ENCODE results near the gene PEPD.

Gene PEPD

DNA sequence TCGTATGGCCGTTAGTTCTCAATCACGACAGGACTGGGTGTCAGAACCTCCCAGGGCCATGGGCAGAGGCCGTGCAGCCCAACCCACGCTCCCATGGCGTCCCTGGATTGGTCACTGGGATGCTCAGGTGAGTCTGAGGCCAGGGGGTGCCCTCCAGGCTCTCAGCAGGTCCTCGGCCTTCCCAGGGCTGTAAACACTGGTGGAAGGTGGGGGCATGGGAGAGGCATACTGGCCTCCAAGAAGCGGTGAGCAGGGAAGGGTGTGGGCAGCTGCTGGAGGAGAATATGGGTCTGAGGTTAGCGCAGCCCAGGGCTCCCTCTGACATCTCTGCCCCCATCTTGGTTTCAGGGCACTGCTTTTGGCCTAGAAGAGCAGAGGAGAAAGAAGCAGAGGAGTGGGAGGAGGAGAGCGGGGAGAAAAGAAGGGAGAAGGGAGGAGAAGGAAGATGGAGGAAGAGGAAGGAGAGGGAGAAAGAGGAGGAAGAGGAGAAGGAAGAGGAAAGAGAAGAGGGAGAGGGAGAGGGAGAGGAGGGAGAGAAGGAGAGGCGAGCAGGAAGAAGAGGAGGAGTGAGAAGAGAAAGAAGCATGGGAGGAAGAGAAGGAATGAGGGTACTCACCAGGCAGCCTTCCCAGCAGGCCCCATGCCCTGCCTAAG is 85.8 kb downstream of the PEPD start:
- DNase-seq = no peak

GRCh38 chr19:33434886-33435705 is 86.5 kb downstream of the PEPD start:
- DNase-seq = no peak

DNA sequence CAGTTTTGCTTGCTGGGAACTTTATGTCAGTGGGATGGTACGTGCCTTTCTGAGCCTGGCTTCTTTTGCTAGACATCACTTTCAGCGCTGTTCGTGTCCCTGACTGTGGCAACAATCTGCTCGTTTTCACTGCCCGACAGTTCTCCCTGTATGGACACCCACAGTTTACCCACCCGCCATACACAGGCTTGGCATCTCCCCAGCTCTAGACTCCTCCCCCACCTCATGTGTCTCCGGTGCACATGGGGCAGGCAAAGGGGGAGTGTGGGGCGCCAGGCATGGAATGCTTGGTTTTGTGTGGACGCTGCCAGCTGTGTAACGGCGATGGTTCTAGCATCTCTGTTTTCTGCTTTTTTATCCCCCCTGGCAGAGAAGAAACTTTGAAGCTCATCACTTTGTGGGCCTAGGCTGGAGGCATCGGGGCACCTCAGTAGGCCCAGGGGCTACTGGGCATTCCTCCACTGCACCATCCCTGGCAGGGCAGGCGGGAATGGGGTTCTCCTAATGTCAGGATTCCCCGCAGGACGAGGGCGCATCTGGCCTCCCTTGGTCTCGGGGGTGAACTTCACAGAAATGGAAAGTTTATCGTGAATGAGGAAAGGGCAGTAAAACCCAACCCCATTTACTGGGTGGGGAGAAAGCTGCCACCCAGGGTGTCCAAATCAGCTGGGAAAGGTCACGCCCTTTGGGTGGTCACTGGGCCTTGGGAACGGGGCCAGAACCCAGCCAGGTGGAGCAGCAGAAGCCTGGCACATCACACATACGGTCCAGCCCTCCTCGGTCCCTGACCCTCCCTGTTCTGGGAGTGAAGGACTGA is 87.3 kb downstream of the PEPD start:
- no peak for DNase-seq

GRCh38 chr19:33432446-33433170 is 89.0 kb downstream of the PEPD start:
- no peak for DNase-seq

GRCh38 chr19:33432015-33432414 is 89.6 kb downstream of the PEPD start:
- peak; percentile 19 for DNase-seq

DNA sequence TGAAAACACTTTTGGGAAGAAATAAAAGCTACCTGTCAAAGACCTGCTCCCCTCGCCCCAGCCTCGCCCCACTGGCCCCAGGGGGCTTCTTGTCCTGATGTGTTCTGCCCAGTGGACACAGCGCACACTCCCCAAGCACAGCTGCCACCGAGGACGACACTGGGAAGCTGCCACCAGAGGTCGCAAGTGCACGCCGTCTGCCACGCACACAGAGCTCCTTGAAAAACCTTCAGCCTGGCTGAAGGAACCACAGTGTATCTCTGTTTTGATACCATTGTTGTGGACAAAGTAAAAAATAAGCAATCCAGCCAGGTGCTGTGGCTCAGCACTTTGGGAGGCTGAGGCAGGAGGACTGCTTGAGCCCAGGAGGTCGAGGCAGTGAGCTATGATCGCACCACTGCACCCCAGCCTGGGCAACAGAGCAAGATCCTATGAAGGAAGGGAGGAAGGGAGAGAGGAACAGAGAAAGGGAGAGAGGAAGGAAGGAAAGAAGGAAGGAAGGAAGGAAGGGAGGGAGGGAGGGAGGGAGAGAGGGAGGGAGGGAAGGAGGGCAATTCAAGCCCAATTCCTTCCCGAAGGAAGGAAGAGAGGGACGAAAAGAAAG is 90.8 kb downstream of the PEPD start:
- peak; percentile 37 for DNase-seq

- DNase-seq = no peak
Measured at GRCh38 chr19:33429891-33430673, 91.5 kb downstream of the PEPD start.

- no peak for DNase-seq
Measured at GRCh38 chr19:33428627-33429125, 92.9 kb downstream of the PEPD start.

DNA sequence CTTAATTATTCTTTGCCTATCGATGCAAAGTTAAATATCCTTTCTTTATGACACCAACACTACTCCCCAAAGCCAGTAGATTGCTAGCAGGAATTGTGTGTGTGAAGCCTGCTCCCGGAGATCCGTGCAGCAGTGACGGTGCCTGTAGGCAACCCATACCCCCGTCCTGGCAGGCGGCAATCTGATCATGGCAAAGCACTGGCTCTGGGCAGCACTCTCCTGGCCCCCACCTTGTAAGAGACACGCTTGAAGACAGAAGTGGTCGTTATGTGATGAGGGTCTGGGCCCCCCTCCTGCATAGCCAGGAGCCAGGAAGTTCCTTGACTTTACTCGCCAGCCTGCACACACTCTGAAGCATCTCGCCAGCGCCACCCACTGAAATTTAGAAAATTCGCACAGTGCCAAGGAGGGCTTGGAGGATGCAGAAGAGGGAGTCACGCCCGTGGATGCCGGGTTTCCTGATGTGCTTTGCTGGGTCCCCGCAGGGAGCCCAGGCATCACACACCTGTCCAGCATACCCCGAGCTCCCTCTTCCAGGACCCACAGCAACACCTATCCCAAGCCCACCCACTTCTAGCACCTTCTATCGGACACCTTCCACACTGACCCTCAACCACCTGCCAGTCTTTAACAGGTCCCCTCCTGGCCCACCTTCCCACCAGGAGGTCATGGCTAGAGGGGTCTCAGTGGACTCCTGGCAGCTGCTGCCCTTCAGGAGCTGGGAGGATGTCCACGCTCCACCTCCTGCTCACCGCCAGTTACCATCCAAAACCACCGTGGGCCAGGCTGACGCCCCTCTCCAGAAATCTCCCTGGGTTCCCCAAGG is 93.6 kb downstream of the PEPD start:
- no peak for DNase-seq

- peak; percentile 97 for DNase-seq
Measured at GRCh38 chr19:33426621-33427361, 94.8 kb downstream of the PEPD start.

GRCh38 chr19:33424181-33424580 is 97.4 kb downstream of the PEPD start:
- no peak for DNase-seq

DNA sequence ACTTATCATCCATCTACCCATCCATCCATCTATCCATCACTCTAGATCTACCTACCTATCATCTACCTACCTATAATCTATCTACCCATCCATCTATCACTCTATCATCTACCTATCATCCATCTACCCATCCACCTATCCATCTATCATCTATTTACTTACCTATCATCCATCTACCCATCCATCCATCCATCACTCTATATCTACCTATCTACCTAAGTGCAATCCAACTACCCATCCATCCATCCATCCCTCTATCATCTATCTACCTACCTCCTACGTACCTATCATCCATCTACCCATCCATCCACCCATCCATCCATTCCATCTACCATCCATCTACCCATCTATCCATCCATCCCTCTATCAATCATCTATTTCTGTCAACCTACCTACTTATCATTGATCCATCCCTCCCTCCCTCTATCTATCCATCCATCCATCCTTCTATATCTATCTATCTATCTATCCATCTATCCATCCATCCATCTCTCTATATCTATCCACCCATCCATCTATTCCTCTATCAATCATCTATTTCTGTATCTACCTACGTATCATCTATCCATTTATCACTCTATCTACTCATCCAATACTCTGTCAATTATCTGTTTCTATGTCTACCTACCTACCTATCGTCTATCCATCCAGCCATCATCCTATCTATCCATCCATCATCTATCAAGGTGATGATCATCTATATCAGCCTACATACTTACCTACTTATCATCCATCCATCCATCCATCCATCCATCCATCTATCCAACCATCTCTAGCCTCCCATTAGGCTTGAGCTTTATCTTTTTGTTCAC is 99.0 kb downstream of the PEPD start:
- DNase-seq = no peak

DNA sequence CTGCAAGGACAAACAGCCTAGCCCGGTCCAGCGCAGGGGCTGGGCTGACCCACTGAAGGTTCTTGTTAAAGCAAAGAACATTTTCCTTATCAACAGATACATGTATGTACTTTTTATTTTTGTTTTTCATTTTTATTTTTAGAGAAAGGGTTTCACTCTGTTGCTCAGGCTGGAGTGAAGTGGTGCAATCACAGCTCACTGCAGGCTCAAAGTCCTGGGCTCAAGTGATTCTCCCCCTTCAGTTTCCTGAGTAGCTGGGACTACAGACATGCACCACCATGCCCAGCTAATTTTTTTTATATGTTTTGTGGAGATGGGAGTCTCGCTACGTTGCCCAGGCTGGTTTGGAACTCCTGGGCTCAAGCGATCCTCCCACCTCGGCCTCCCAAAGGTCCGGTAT is 100.2 kb downstream of the PEPD start:
- DNase-seq = no peak

DNA sequence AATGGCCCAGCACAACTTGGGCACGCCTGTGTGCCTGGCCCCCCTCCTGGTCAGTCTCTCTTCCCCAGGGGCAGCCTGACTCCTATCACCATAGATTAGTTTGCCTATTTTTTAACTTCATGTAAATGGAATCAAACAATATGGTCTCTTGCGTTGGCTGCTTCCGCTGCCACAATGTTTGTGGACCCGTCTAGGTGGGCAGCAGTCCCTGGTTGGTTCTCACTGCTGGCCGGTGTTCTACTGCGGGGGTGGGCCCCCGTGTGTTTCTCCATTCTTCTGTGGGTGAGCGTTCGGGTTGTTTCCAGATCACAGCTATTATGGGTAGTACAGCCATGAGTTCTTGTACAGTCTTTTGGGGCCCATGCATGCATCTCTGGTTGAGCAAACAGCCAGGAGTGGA is 100.8 kb downstream of the PEPD start:
- no peak for DNase-seq

DNA sequence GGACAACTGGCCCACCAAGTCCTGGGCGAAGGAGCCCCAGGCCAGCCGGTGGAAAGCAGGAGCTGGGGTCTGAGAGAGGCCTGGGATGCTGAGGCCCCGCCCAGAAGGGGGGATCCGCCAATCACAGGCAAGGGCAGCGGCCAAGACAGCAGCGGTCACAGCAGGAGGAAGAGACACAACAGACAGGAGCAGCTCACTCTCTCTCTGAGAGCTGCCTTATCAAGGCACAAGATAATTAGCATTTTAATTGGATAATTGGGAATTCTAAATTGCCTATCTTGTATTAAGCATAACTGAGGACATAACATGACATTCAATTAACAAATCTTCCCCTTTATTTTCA is 101.8 kb downstream of the PEPD start:
- no peak for DNase-seq

DNA sequence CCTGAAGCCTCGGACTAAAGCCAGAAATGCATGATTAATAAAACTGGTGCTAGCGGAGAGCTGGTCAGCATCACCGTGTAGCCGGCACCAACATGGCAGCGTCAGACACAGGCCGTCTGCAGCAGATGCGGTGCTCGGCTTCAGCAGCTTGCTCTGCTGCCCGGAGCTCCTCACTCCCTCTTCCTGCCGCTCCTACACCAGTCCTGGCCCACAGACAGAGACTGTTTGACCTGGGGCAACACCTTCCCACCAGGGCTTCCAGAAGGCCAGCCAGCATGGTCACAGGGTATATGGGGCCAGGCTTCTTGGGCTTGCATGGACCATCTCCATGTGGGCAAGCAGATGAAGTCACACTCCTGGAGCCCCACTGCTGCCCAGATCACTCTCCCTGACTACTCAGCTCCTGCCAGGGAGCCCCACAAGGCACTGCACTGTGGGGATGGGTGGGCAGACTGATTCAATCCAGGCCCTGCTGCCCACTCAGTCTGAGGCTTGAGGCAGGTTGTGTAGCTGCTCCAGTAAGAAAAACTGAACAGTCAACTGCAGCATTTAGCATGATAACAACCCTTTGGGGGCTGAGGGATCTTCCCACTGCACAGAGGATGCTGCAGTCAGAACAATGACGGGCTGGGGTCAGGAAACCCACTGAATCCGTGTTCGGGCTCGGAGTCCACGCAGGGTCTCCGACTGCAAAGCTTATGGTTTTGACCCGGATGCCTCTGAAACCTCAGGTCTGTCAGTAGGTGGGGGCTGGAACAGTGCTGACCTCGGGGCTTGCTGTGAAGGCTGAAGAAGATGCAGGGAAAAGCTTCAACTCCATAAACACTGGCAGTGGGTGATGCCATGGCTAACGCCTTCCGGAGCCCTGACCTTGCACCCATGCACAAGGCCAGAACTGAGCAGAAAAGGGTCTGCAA is 102.5 kb downstream of the PEPD start:
- no peak for DNase-seq

- no peak for DNase-seq
Measured at GRCh38 chr19:33418461-33418860, 103.1 kb downstream of the PEPD start.

DNA sequence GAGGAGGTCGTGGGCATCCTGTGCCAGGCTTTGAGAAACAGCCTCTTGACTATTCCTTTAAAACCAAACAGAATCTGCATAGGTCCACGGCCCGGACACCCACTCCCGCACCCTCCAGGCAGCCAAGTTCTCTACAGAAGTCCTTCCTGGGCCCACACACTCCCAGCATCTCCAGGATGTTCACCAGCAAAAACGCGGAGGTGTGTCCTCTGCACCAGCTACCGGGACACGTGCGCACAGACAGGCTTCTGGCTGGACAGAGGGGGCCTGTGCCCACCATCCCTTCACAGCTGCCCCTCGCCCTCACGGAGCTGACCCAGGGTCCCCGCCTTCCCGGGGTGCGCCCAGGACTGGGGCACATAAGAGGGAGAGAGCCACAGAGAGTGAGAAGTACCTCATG is 103.8 kb downstream of the PEPD start:
- no peak for DNase-seq
